Body of pancreas (tissue), 4 donors: ENCODE data around the gene MOGAT3.

Experiments
- POLR2A ChIP-seq, 3 donors: fragments of 450-650 bp; IDR thresholded peaks; one replicate each; pipeline ENCODE4 v1.6.1; 2016; ENCODE audit warnings: antibody characterized with exemption in 3 of 3, mild to moderate bottlenecking in 2 of 3
- TF ChIP-seq, protein P1 (sequence below), 7 experiments: fragments of 450-650 bp in 4 of 7; fragments of 200-600 bp in 3 of 7; sonication (generic) in 3 of 7; IDR thresholded peaks; one replicate each; pipeline ENCODE4 v1.5.1; 2016 to 2019; ENCODE audit warnings: antibody characterized with exemption in 7 of 7

DNA sequence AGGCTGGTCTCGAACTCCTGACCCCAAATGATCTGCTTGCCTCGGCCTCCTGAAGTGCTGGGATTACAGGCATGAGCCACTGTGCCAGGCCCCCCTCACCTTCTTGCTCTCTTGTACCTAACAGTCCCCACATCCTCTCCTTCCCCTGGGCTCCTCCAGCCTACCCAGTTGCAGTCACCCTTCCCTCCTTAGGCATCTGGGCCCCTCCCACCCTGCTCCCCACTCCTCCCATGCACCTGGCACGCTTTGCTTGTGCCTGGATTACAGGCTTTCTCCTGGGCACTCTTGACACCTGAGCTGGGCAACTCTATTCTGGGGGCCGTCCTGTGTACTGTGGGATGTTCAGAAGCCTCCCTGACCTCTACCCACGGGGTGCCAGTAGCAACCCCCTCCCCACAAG lies 33.8 kb upstream of the MOGAT3 start:
- no peak for TF ChIP-seq POLR2A (IDR thresholded peaks at IDR 0.05)
- TF ChIP-seq, protein P1, sequence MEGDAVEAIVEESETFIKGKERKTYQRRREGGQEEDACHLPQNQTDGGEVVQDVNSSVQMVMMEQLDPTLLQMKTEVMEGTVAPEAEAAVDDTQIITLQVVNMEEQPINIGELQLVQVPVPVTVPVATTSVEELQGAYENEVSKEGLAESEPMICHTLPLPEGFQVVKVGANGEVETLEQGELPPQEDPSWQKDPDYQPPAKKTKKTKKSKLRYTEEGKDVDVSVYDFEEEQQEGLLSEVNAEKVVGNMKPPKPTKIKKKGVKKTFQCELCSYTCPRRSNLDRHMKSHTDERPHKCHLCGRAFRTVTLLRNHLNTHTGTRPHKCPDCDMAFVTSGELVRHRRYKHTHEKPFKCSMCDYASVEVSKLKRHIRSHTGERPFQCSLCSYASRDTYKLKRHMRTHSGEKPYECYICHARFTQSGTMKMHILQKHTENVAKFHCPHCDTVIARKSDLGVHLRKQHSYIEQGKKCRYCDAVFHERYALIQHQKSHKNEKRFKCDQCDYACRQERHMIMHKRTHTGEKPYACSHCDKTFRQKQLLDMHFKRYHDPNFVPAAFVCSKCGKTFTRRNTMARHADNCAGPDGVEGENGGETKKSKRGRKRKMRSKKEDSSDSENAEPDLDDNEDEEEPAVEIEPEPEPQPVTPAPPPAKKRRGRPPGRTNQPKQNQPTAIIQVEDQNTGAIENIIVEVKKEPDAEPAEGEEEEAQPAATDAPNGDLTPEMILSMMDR (IDR thresholded peaks at IDR 0.05) = no peak
